GM18858 (cell line): ENCODE data around the gene SCIN.
A peak's percentile ranks its signal among the peaks of the same experiment; 100 is the strongest.

Experiments used
- ATAC-seq: cut with Tn5 transposase; IDR thresholded peaks from one replicate; pipeline ENCODE4 v1.9.1; 2021; ENCODE audit not compliant: unreplicated experiment

Gene SCIN

GRCh38 chr7:12610899-12611298, 40.4 kb downstream of the SCIN start:
- ATAC-seq, result no peak

GRCh38 chr7:12612622-12613021, 42.1 kb downstream of the SCIN start:
- no peak for ATAC-seq

GRCh38 chr7:12619461-12620069, 49.0 kb downstream of the SCIN start:
- no peak for ATAC-seq

GRCh38 chr7:12620371-12620770, 49.9 kb downstream of the SCIN start:
- ATAC-seq, result no peak

- ATAC-seq, result no peak
These were observed 52.7 kb downstream of the SCIN start for GRCh38 chr7:12623223-12623622.

- ATAC-seq, result no peak
These were observed 53.5 kb downstream of the SCIN start for GRCh38 chr7:12623885-12624498.

GRCh38 chr7:12625836-12626235, 55.3 kb downstream of the SCIN start:
- ATAC-seq, result no peak

- no peak for ATAC-seq
These were observed 59.4 kb downstream of the SCIN start for GRCh38 chr7:12629816-12630512.

GRCh38 chr7:12630513-12630819, 59.9 kb downstream of the SCIN start:
- no peak for ATAC-seq

- no peak for ATAC-seq
These were observed 63.1 kb downstream of the SCIN start for GRCh38 chr7:12633582-12633981.

- ATAC-seq, result peak; percentile 78
These were observed 65.3 kb downstream of the SCIN start for GRCh38 chr7:12635830-12636229.

- ATAC-seq, result no peak
These were observed 66.8 kb downstream of the SCIN start for GRCh38 chr7:12637328-12637727.

GRCh38 chr7:12637819-12638592, 67.5 kb downstream of the SCIN start:
- ATAC-seq, result peak; percentile 39

- ATAC-seq, result peak; percentile 34
These were observed 68.4 kb downstream of the SCIN start for GRCh38 chr7:12638851-12639456.

GRCh38 chr7:12640299-12641096, 70.0 kb downstream of the SCIN start:
- ATAC-seq, result no peak

GRCh38 chr7:12641196-12641595, 70.7 kb downstream of the SCIN start:
- no peak for ATAC-seq

- ATAC-seq, result no peak
These were observed 72.0 kb downstream of the SCIN start for GRCh38 chr7:12642508-12642907.

- ATAC-seq, result no peak
These were observed 72.6 kb downstream of the SCIN start for GRCh38 chr7:12643001-12643643.

- peak; percentile 55 for ATAC-seq
These were observed 73.1 kb downstream of the SCIN start for GRCh38 chr7:12643644-12644043.

GRCh38 chr7:12645212-12645611, 74.7 kb downstream of the SCIN start:
- ATAC-seq, result peak; percentile 36
